ENCODE measurements around the gene SFSWAP.

SFSWAP gene

GRCh38 chr12:131785763-131786330, 75.0 kb downstream of the SFSWAP start:
- H3K27ac ChIP-seq (ENCODE audit: low read length) = no peak overlapping the region
- H3K36me3 ChIP-seq (ENCODE audit: insufficient read depth, low read depth, low read length) = peaks cover 57% of the 10 kb centered on the region
- H3K9me3 ChIP-seq (ENCODE audit: insufficient read depth, low read depth, low read length) = no peaks in the 10 kb centered on the region
- H3K4me1 ChIP-seq (ENCODE audit: insufficient read depth, low read length) = peaks cover 25% of the 10 kb centered on the region; the same call in 1 of the 2 replicates
- H3K27me3 ChIP-seq (ENCODE audit: insufficient read depth, low read length) = no peaks in the 10 kb centered on the region
- H3K4me3 ChIP-seq (ENCODE audit: low read length) = no peak overlapping the region
- peak overlapping the region; percentile 20; the same call in 1 of the 2 replicates for H3K9ac ChIP-seq (ENCODE audit: low read depth, low read length)

- Histone ChIP-seq H3K27me3 (ENCODE audit: insufficient read depth, low read length) (no peaks in the 10 kb centered on the region), H3K9me3 (ENCODE audit: insufficient read depth, low read depth, low read length) (no peaks in the 10 kb centered on the region), H3K9ac (ENCODE audit: low read depth, low read length) (peak overlapping the region; percentile 20; the same call in 1 of the 2 replicates), H3K27ac (ENCODE audit: low read length) (no peak overlapping the region), H3K36me3 (ENCODE audit: insufficient read depth, low read depth, low read length) (peaks cover 61% of the 10 kb centered on the region), H3K4me3 (ENCODE audit: low read length) (no peak overlapping the region), H3K4me1 (ENCODE audit: insufficient read depth, low read length) (peaks cover 25% of the 10 kb centered on the region; the same call in 1 of the 2 replicates)
Observed at GRCh38 chr12:131786331-131786730, 75.4 kb downstream of the SFSWAP start.

- Histone ChIP-seq H3K27ac (ENCODE audit: low read length) (no peak overlapping the region), H3K36me3 (ENCODE audit: insufficient read depth, low read depth, low read length) (peaks cover 58% of the 10 kb centered on the region), H3K27me3 (ENCODE audit: insufficient read depth, low read length) (no peaks in the 10 kb centered on the region), H3K9me3 (ENCODE audit: insufficient read depth, low read depth, low read length) (no peaks in the 10 kb centered on the region), H3K4me3 (ENCODE audit: low read length) (no peak overlapping the region), H3K4me1 (ENCODE audit: insufficient read depth, low read length) (peaks cover 25% of the 10 kb centered on the region; the same call in 1 of the 2 replicates), H3K9ac (ENCODE audit: low read depth, low read length) (no peak overlapping the region)
Observed at GRCh38 chr12:131787143-131787660, 76.3 kb downstream of the SFSWAP start.

GRCh38 chr12:131788070-131788469, 77.2 kb downstream of the SFSWAP start:
- Histone ChIP-seq H3K9me3 (ENCODE audit: insufficient read depth, low read depth, low read length) (no peaks in the 10 kb centered on the region), H3K4me1 (ENCODE audit: insufficient read depth, low read length) (peaks cover 25% of the 10 kb centered on the region; the same call in 1 of the 2 replicates), H3K36me3 (ENCODE audit: insufficient read depth, low read depth, low read length) (peaks cover 61% of the 10 kb centered on the region), H3K9ac (ENCODE audit: low read depth, low read length) (no peak overlapping the region), H3K27me3 (ENCODE audit: insufficient read depth, low read length) (no peaks in the 10 kb centered on the region), H3K27ac (ENCODE audit: low read length) (no peak overlapping the region), H3K4me3 (ENCODE audit: low read length) (no peak overlapping the region)

DNA sequence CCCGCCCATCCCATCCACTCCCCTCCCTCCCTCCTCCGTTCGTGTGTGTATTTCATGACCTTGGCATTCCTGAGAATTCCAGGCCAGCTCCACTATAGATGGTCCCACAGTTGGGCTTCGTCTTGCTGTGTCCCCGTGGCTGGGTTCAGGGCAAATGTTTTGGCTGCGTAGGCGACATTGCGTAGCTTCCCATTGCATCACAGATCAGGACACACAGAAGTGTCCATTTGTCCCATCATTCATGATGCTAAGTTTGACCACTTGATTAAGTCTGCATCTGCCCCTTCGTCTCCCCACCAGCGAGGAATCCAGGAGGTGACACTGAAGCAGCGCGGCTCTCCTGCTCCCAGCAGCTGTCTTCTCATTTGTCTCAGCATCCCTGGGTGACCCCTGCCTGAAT, 78.7 kb downstream of the SFSWAP start:
- H3K4me3 ChIP-seq (ENCODE audit: low read length) = no peak overlapping the region
- H3K36me3 ChIP-seq (ENCODE audit: insufficient read depth, low read depth, low read length) = peaks cover 75% of the 10 kb centered on the region
- H3K9me3 ChIP-seq (ENCODE audit: insufficient read depth, low read depth, low read length) = no peaks in the 10 kb centered on the region
- H3K9ac ChIP-seq (ENCODE audit: low read depth, low read length) = no peak overlapping the region
- H3K27me3 ChIP-seq (ENCODE audit: insufficient read depth, low read length) = no peaks in the 10 kb centered on the region
- peaks cover 16% of the 10 kb centered on the region; the same call in 1 of the 2 replicates for H3K4me1 ChIP-seq (ENCODE audit: insufficient read depth, low read length)
- H3K27ac ChIP-seq (ENCODE audit: low read length) = no peak overlapping the region

GRCh38 chr12:131793243-131794022, 82.5 kb downstream of the SFSWAP start:
- Histone ChIP-seq H3K27me3 (ENCODE audit: insufficient read depth, low read length) (no peaks in the 10 kb centered on the region), H3K4me1 (ENCODE audit: insufficient read depth, low read length) (peaks cover 12% of the 10 kb centered on the region), H3K9me3 (ENCODE audit: insufficient read depth, low read depth, low read length) (no peaks in the 10 kb centered on the region), H3K27ac (ENCODE audit: low read length) (no peak overlapping the region), H3K9ac (ENCODE audit: low read depth, low read length) (no peak overlapping the region), H3K4me3 (ENCODE audit: low read length) (no peak overlapping the region), H3K36me3 (ENCODE audit: insufficient read depth, low read depth, low read length) (peaks cover 68% of the 10 kb centered on the region)

- H3K27me3 ChIP-seq (ENCODE audit: insufficient read depth, low read length) = no peaks in the 10 kb centered on the region
- H3K9me3 ChIP-seq (ENCODE audit: insufficient read depth, low read depth, low read length) = no peaks in the 10 kb centered on the region
- H3K4me3 ChIP-seq (ENCODE audit: low read length) = no peak overlapping the region
- peaks cover 72% of the 10 kb centered on the region for H3K36me3 ChIP-seq (ENCODE audit: insufficient read depth, low read depth, low read length)
- H3K9ac ChIP-seq (ENCODE audit: low read depth, low read length) = no peak overlapping the region
- H3K4me1 ChIP-seq (ENCODE audit: insufficient read depth, low read length) = peaks cover 12% of the 10 kb centered on the region
- no peak overlapping the region for H3K27ac ChIP-seq (ENCODE audit: low read length)
Observed at GRCh38 chr12:131794061-131794460, 83.2 kb downstream of the SFSWAP start.

DNA sequence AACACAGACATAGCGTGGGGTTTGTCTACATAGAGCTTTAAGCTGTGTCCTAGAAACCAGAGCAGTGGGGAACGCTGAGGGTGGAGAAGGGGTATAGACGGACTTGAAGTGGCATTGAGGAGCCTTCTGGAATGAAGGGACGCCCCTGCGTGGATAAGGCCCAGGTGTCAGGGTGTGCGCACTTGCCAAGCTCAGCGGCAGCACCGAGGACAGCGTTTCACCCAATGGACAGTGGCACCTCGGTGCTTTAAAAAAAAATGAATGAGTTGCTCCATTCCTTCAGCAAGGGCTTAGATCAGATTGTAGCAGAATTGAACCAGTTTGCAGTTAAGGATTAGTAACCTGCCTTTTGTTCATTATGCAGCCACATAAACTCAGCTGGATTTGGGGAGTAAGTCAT, 83.7 kb downstream of the SFSWAP start:
- no peak overlapping the region for H3K4me3 ChIP-seq (ENCODE audit: low read length)
- H3K9me3 ChIP-seq (ENCODE audit: insufficient read depth, low read depth, low read length) = no peaks in the 10 kb centered on the region
- peaks cover 12% of the 10 kb centered on the region for H3K4me1 ChIP-seq (ENCODE audit: insufficient read depth, low read length)
- H3K9ac ChIP-seq (ENCODE audit: low read depth, low read length) = no peak overlapping the region
- peaks cover 73% of the 10 kb centered on the region for H3K36me3 ChIP-seq (ENCODE audit: insufficient read depth, low read depth, low read length)
- H3K27ac ChIP-seq (ENCODE audit: low read length) = no peak overlapping the region
- no peaks in the 10 kb centered on the region for H3K27me3 ChIP-seq (ENCODE audit: insufficient read depth, low read length)

DNA sequence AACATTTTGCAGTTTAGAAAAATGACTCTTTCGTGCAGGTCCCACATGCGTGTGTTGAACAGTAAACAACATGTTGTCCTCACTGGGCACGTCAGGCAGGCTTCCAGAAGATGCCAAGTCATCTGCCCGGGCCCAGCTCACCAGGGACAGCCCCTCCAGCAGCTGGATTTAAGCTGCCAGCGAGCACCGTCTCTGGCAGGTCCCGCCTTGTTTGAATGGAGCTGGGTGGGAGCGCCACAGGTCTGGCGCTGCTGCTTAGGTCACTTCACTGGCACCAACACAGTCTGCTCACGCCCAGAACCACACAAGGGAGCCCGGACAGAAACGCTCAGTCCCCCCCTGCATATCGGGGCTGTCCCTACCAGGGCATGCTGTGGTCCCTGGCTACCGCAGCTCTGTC, 84.2 kb downstream of the SFSWAP start:
- H3K27ac ChIP-seq (ENCODE audit: low read length) = peak overlapping the region; percentile 69
- H3K4me1 ChIP-seq (ENCODE audit: insufficient read depth, low read length) = peaks cover 12% of the 10 kb centered on the region
- peaks cover 72% of the 10 kb centered on the region for H3K36me3 ChIP-seq (ENCODE audit: insufficient read depth, low read depth, low read length)
- no peaks in the 10 kb centered on the region for H3K27me3 ChIP-seq (ENCODE audit: insufficient read depth, low read length)
- peak overlapping the region; percentile 59 for H3K9ac ChIP-seq (ENCODE audit: low read depth, low read length)
- no peak overlapping the region for H3K4me3 ChIP-seq (ENCODE audit: low read length)
- no peaks in the 10 kb centered on the region for H3K9me3 ChIP-seq (ENCODE audit: insufficient read depth, low read depth, low read length)

DNA sequence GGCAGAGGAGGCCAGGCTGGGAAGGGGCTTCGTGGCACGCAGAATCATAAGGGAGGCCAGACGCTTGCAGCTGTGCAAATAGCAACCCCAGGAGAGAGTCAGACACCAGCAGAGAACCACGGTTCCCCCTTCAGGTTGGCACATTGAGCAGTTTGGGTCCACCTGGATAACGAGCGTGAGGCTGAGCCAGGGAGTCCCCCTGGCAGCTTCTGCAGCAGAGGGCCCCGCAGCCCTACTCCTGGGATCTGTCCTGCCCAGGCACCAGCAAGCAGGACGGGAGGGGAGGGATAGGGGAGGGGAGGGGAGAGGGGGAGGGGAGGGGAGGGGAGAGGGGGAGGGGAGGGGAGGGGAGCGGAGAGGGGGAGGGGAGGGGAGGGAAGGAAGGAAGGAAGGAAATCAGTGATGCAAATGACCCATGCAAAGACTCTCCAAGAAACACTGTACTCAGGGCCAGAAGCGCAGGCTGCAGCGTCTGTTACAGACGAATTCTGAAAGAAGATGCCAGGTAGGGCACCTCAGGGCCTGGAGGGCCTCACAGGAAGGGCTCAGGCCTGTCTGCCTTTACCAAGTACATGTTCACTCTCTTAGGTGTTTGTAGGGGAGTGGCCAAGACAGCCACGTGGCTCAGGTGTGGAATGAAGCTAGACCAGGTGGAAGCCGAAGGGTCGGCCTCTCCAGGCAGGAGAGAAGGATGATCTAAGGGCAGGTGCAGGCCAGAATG, 85.0 kb downstream of the SFSWAP start:
- Histone ChIP-seq H3K4me1 (ENCODE audit: insufficient read depth, low read length) (peaks cover 12% of the 10 kb centered on the region), H3K4me3 (ENCODE audit: low read length) (no peak overlapping the region), H3K27ac (ENCODE audit: low read length) (peak overlapping the region; percentile 69), H3K27me3 (ENCODE audit: insufficient read depth, low read length) (no peaks in the 10 kb centered on the region), H3K9ac (ENCODE audit: low read depth, low read length) (peak overlapping the region; percentile 59), H3K36me3 (ENCODE audit: insufficient read depth, low read depth, low read length) (peaks cover 72% of the 10 kb centered on the region), H3K9me3 (ENCODE audit: insufficient read depth, low read depth, low read length) (no peaks in the 10 kb centered on the region)

DNA sequence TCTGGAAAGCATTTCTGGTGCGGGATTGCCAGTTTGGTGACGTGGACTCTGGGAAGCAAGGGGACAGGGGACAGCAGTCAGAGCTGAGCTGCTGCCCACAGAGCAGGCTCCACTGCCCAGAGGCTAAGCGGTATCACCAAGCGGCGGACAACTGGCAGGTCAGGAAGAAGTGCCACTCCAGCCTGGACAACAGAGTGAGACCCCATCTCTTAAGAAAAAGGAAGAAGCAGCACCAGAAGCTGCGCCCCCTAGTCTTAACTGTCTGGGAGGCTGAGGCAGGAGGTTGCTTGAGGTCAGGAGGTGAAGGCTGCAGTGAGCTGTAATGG, 85.5 kb downstream of the SFSWAP start:
- H3K9ac ChIP-seq (ENCODE audit: low read depth, low read length) = no peak overlapping the region
- H3K9me3 ChIP-seq (ENCODE audit: insufficient read depth, low read depth, low read length) = no peaks in the 10 kb centered on the region
- H3K36me3 ChIP-seq (ENCODE audit: insufficient read depth, low read depth, low read length) = peaks cover 69% of the 10 kb centered on the region
- H3K4me1 ChIP-seq (ENCODE audit: insufficient read depth, low read length) = peaks cover 12% of the 10 kb centered on the region
- H3K27me3 ChIP-seq (ENCODE audit: insufficient read depth, low read length) = no peaks in the 10 kb centered on the region
- peak overlapping the region; percentile 59 for H3K27ac ChIP-seq (ENCODE audit: low read length)
- H3K4me3 ChIP-seq (ENCODE audit: low read length) = no peak overlapping the region

Data from iPS-20b (cell line).